ENCODE measurements around the gene RNF43. TPM values are rescaled to one million over a fixed set of nuclear protein-coding genes. Genes with fewer than 3 reads are reported as not detected.
"Not testable (repeated sequence)": the region's sequence is repeated elsewhere in the genome, so short reads cannot be mapped to it uniquely, and the experiment has no call there.

RNF43 gene
- total RNA-seq, 1 donor from 2014 or later, result 13.0 TPM

DNA sequence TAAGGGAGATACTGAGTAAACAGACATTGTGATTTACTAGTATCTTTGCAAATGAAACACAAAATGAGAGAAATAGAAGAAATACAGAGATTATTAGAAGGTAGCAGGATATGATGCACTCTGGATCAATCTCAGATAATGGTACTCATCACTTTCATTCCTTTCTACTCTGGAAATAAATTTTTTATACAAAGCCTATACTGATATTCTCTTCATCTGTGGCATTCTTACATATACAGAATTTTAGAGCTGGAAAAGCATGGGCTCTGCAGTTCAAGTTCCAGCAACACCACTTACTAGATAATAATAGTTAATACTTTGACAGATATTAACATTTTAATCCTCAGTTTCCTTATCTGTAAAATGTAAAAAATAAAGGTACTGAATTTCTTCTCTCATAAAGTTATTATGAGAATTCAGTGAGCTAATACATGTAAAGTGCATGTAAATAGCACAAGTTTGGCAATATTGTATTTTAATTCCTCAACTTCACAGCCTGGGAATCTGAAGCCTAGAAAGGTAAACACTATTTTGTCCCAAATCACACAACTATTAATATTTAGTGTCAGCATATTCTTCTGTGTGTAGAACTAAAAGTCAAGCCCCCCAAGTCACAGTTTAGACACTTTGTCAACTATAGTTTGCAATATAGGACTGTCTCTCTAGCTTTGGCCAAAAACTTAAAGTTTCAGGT, 6.5 kb downstream of the RNF43 start:
- DNase-seq (ENCODE audit: low spot score) (no peak), ATAC-seq (no peak)

DNA sequence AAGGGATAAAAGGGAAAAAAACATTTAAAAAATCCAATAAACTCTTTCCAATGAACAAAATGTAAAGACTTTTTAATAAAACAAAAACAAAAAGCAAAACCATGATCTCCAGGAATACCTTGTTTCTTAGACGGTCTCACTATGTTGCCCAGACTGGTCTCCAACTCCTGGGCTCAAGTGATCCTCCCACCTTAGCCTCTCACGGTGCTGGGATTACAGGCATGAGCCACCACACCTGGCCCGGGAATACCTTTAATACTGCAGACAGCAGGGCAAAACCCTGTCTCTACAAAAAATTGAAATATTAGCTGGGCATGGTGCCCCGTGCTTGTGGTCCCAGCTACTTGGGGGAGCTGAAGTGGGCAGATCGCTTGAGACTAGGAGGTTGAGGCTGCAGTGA, 7.9 kb downstream of the RNF43 start:
- DNase-seq (ENCODE audit: low spot score) (no peak), ATAC-seq (no peak)

DNA sequence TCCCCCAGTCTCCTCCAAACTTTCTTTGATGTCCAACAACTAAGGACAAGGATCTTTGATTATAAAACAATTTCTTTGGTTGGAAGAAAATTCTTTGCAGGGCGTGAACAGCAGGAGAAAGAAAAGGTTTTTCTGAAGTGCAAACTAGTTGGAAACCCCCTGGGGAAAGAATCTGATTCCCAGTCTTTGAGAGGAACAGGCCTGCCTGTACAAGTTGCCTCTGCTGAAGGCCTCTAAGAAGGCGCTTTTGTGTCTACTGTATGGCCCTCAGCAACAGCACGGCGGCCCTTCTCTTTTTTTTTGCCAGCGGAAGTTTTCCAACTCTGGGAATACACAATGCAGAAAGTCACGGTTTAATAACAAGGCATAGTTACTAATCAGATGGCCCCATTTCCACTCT, 14.0 kb downstream of the RNF43 start:
- no peak for ATAC-seq
- no peak for DNase-seq (ENCODE audit: low spot score)

DNA sequence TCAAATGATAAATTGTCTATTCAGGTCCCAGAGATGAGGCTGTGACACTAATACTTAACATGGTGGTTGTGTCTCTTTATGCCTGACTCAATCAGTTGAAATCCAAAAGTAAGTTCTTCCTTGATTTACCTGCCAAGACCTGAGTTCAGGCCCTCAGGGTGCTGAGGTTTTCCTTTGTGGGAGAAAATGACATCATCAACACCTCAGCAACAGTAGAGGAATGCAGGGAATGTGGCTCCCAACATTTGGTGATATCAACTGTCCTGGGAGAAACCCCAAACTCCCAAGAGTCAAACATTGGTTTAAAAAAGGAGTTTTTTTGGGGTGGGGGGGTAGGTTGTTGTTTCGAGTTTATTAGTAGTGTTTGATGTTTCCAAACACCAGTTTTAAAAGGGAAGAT, 14.7 kb downstream of the RNF43 start:
- ATAC-seq (no peak), DNase-seq (ENCODE audit: low spot score) (no peak)

DNA sequence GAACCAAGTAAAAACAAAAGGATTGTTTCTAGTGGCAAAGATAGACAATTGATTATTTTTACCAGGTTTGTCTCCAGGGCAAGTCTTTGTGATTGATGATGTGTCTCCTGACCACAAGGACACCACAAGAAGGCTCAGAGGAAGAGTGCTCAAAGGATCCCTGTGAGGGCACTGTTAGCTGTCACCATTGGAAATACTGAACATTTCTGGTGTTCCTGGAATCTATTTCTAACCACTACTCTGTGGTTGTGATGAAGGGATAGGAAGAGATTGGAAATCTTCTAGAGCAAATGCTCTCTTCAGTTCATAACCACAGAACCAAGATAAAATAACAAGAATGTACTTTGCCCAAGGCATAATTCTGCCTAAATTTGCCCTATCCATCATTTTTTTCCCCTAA, 15.3 kb downstream of the RNF43 start:
- DNase-seq (ENCODE audit: low spot score), result no peak
- no peak for ATAC-seq

DNA sequence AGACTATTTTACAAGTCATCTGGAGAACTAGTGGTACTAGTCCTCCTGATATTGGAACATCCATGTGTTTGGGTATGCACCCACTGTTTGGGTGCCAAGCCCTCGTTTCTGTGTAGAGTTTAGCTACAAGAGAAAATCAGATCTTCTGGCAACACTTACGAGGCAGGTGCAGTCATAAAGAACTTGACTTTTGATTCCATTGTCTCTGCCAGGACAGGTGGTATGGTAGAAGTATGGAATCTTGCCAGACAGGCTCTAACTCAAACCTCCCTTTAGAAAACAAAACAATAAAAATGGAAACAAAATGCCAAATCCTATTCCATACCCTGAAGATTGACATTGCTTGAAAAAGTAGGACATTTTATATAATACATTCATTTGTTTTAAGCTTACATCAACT, 16.0 kb downstream of the RNF43 start:
- DNase-seq (ENCODE audit: low spot score), result no peak
- no peak for ATAC-seq

DNA sequence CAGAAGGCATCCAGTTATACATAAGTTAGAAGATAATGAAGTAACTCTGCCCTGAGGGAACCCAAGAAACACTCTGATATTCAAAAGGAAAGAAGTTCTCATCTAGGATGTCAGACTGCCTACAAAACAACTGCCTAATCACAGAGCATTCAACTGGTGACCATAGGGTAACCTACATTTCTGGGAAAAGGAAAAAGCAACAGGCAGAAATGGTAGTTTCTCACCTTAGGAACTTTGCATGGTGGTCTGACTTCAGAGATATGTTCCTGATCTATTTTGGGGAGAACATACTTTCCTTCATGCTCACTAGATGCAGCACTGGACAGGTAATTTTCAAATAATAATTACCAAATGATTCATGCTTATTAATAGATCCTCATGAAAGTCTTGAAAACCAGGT, 16.5 kb downstream of the RNF43 start:
- DNase-seq (ENCODE audit: low spot score) (no peak), ATAC-seq (no peak)

DNA sequence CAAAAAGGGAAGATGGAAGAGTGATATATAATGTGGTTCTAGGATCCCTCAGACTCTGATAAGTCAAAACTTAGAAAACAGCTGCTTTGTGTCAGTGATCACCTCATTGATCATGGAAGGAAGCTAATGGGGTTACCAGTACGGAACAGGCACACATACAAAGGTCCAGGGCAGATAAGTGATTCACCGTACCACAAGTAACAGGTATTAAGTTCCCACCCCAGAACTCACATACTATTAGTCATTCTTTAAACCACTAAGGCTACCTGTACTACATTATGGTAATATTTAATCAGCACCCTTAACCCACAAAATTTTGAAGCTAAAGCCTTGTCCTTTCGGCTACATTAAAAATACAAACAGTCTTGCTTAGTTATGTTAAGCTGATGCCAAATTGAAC, 17.4 kb downstream of the RNF43 start:
- no peak for DNase-seq (ENCODE audit: low spot score)

DNA sequence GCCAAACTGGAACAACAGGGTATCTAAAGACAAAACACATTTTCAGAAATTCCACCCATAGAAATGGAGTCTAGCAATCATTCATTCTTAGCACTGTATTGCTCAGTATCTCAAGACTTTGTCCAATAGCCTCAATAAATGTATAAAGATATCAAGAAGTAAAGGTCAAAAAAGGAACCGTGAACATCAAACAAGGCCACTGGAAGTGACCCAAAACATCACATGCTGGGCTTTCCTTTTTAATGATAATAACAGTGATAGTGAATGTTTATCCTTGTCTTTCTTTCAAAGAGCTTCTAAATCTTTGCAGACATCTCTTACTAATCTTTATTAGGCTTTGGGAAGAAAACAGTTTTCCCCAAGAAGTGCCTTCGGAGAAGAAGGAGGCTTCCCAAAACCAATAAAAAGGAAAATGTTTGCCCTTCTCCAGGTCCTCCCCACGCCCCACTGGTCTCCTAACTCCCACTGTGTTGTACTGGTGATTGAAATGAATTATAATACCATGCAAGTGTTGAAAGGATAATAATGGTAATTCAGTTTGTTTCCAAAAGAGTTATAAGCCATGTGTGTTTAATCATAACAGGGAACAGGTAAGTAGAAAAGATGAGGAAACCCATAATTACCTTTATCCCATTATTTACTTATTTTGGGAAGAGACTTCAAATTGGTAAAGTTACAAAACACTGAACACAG, 18.6 kb downstream of the RNF43 start:
- no peak for DNase-seq (ENCODE audit: low spot score)
- no peak for ATAC-seq

More for the DNA sequence above, 17.4 kb downstream of the RNF43 start:
- no peak for ATAC-seq

DNA sequence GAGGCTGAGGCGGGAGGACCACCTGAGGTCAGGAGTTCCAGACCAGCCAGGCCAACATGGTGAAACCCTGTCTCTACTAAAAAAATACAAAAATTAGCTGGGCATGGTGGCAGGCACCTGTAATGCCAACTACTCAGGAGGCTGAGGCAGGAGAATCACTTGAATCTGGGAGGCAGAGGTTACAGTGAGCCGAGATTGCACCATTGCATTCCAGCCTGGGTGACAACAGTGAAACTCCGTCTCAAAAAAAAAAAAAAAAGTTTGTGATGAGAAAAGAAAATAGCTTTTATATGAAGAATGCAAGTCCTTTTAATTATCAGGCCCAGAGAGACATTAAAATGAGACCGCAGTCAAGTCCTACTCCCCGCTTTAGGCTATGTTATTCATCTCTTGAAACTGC, 19.9 kb downstream of the RNF43 start:
- DNase-seq (ENCODE audit: low spot score); ATAC-seq: not testable (repeated sequence)

DNA sequence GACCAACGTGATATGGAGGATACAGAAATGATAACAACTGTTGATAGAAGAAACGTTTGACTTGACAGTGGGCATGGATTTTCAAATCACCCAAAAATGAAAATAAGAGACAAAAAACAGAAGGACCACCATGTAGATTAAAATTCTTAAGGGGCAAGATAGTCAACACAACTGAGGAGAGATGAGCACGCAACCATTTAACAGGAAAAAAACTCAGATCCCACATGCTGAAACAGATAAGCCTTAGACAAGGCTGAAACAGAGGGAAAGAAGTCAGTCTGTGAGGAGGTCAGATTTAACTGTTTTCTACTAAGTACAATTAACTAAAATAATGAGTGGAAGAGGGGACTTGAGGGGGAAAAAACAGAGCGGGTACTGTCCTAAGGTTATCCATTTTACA, 21.2 kb downstream of the RNF43 start:
- DNase-seq (ENCODE audit: low spot score) (no peak), ATAC-seq (no peak)

DNA sequence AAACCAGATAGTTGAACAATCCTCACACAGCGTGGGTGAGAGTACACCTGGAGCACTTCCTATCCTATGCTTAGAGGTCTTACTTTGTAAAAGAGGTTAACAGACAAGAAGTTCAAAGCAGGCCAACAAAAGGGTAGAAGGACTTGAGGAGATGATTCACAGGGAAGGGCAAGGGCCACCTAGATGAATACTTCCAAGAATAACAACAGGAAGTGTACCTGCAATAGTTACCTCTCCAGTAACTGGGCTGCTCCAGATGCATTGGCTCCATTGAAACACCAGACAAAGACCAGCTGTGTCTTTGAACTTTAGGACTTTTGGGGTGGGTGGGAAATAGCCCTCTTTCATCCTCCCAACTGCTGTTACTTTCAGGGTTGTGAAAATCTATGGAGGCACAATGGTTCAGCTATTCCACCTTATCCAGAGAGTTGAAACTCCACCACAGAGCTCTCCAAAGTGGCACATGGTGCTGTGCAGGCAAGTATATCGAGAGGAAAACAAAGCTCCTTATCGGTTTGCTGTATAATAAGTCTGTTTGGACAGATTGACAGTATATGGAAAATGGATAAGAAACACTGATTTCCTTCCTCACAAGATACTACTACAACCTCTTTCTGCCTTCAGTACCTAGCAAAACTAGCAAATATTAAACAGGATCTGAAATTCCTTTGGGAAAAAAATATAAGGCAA, 22.7 kb downstream of the RNF43 start:
- no peak for DNase-seq (ENCODE audit: low spot score)
- no peak for ATAC-seq

DNA sequence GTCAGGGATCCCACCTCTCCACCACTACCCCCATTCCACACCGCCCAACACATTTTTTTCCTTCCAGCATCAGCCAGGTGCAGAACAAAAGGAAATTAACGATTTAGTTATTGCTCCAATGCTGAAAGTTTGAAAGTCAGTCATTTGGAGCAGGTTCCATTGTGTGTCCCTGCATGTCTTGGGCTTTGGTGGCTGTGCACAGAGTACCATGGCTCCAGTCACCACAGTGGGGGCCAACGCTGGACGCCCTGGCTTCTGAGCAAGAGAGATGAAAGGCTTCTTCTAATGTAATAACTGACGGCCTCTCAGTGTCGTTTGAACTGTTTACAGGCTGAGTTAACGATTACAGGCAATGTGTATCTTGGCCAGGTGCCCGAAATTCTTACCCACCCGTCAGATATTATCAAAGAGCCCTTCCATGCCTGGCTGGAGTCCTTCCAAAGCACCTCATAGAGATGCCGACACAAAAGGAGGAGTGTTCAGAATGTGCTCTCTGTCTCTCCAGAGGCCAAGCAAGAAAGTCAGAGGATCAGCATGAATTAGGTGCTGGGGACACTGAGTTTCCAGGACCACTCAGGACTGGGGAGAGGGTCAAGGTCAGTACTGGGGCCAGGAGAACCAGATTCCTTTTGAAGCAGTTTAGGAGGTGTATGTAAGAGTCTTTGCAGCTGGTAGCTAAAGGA, 25.9 kb downstream of the RNF43 start:
- peak; percentile 93 for ATAC-seq
- peak; percentile 96 for DNase-seq (ENCODE audit: low spot score)

DNA sequence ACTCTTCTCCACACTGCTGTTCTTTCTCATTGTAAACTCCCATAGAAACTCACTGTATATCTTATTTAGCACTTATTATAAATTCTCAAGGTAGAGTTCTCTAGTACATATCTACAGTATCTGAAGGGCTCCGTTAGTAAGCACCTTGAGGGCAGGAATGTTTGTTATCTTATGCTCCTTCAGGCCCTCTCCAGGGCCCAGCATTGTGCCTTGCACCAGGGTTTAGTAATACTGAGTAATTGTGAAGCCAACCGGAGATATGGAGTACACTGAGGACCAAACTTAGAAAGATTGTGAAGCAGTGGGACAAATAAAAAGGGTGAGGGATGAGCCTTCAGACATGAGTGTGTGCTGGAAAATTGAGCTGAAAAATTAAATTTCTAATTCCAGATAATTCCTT, 26.4 kb downstream of the RNF43 start:
- ATAC-seq (peak; percentile 24), DNase-seq (ENCODE audit: low spot score) (no peak)

DNA sequence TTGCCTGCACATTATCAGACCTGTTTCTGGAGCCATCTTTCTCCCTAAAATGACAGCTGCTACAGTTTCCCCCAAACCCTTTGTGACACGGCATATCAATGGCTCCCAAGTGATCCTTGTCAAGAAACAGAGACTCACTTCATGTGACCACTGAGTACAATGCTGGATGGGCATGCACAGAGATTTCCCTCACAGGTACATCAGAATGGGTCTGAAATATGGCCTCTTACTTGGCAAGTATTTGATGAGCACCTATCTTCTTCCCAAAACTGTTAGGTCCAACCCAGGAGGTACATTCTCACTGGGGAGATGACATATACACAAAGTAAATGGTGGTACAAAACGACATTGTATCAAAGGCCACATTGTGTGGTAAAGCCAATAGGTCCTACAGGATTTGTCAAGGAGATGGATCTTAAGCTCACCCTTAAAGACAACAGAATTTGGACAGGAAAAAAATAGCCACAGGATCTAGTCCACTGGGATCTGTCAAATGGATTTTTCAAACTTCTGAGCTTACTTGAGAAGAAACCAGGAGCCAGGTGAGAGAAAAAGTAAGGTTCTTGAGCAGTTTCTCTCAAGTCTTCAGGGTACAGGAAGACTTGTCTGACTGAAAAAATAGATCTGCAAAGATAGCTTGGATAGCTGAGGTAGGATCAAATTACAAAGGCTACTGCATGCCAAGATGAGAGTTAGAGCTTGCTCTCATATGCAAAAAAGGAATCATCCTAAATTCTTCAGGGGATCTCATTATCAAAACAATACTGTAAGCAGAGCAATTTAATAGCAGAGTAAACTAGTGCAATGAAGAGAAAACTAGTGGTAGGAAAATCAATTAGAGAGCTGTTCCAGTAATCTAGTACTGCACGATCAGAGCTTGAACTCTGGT, 28.8 kb downstream of the RNF43 start:
- DNase-seq (ENCODE audit: low spot score) (no peak), ATAC-seq (no peak)

DNA sequence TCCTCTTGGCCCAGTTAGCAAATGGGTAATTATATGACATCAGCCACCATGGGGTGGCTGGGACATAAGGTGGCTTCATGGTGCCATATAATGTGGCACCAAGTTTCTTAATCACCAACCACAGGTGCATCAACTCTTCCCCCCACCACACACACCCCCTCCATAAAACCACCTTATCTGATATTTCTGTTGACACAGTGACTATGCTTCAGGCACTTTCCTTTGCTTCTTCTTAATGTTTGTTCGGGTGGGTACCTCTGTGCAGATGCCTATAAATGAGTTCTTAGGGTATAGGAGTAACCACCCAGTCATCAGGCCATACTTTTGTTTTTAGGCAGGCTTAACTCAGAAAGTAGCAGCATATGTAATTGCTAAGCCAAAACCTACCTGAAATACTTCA, 29.5 kb downstream of the RNF43 start:
- no peak for DNase-seq (ENCODE audit: low spot score)
- ATAC-seq, result no peak

DNA sequence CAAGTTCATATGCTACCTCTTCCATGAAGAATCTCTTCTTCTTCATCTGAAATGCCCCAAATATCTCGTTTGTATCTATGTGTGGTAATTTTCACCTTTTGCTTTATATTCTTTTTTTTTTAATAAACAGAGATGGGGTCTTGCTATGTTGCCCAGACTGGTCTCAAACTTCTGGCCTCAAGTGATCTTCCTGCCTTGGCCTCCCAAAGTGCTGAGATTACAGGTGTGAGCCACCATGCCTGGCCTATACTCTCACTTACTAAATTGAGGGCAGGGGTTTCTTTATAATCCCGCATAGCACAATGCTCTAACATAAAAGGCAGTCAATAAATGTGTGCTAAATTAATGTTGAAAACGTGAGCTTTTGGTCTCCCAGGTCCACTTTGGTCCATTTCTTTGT, 30.6 kb downstream of the RNF43 start:
- DNase-seq (ENCODE audit: low spot score) (no peak), ATAC-seq (no peak)

DNA sequence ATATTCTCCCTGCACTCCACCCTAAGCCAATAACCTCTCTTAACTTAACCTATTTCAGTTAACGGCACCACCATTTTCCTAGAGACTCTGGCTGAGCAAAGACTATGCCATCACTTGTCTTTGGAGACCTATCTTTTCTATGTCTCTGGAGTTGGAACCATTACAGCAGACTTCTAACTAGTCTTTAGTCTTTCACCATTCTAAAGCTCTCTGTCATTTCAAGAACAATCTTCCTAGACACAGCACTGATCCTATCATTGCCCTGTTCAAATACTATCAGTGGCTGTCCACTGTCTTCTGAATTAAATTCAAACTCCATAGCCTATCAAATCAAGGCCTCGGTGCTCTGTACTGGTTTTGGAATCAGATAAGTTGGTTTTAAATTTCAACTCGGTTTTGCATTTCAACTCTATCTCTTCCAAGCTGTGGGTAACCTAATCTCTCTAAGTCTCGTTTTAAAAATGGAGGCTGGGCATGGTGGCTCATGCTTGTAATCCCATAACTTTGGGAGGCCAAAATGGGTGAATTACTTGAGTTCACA, 31.9 kb downstream of the RNF43 start:
- ATAC-seq (no peak), DNase-seq (ENCODE audit: low spot score) (no peak)

DNA sequence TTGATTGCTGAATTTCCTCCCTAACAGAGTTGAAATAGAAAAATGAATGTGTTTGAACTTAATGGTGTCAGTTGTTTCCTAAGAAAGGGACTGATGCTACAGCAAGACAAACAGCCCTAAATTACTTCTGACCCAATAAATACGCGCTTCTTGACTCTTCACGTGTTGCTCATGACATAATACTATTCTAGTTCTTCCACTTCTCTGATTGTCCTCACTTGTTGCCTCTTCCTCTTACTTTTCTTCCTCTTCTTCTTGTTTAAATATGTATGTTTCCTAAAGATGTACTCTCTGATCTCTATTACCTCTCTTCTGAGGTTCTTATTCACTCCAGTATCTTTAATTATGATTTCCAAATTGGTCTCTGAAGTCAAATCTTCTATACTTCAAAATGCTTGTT, 32.4 kb downstream of the RNF43 start:
- ATAC-seq (no peak), DNase-seq (ENCODE audit: low spot score) (no peak)

DNA sequence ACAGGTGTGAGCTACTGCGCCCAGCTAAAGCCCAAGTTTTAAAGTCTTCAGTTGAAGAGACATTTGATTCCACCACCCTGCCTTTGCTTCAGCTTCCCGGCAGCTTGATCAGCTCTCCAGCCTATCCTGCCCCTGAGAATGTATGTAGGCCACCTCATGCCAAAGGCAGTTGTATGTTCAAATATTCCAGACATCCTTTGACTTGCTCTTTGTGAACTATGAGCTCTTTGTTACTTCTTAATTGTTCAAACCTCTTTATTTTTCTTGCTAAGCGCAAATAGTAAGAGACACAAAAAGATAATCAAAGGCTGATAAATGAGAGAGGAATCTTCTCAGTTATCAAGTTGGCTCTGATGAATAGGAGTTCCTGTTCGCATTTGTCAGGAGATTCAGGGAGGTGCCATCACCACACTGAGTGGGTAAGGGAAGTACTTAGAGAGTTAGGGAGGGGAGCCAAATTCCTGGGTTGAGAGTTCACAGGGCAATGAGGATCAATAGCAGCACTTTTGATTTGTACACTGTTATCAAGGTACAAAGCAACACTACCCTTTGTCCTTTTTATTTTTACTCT, 33.4 kb downstream of the RNF43 start:
- ATAC-seq (peak; percentile 68), DNase-seq (ENCODE audit: low spot score) (peak; percentile 73)

All from left lobe of liver (tissue), 2 donors.